ENCODE measurements around the gene IMPA2.

IMPA2 gene

DNA sequence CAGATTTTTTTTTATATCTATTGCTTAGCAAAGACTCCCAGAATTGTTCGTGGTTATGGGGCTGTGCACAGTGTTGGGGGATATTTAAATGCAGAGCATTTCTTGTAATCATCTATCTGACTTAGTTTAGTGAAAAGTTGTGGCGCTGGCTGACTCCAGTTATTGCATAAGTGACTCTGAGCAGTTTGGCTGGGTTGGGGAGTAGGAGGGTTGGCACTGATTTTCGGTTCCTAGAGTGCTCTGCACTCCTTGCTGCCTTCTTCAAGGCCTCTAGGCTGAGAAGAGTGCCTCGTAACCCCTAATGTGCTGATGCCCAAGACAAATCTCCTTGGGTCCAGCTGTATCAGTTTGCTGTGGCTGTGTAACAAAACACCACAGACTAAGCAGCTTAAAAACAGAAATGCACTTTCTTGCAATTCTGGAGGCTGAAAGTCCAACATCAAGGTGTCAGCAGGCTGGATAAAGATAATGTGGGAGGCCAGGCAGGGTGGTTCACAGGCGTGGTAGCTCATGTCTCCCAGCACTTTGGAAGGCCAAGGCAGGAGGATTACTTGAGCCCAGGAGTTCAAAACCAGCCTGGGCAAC is 6.5 kb upstream of the IMPA2 start:
- Histone ChIP-seq H2AK5ac (ENCODE audit: low read length) (no peak overlapping the region), H3K23ac (ENCODE audit: low read length) (no peak overlapping the region), H3K27me3 (ENCODE audit: insufficient read depth, low read length) (no peaks in the 10 kb centered on the region), H3K79me2 (ENCODE audit: control insufficient read depth, insufficient read depth, low read length, poor library complexity) (no peaks in the 10 kb centered on the region), H3K27ac (ENCODE audit: low read depth, low read length) (no peak overlapping the region), H4K8ac (ENCODE audit: low read depth, low read length) (no peak overlapping the region), H3K9me3 (ENCODE audit: insufficient read depth, low read depth, low read length) (no peaks in the 10 kb centered on the region), H3K4me2 (ENCODE audit: low read length) (no peak overlapping the region), H3K14ac (ENCODE audit: low read length) (no peak overlapping the region), H3K79me1 (ENCODE audit: low read length) (no peaks in the 10 kb centered on the region), H2BK5ac (ENCODE audit: low read depth, low read length, poor library complexity) (no peak overlapping the region), H2BK12ac (ENCODE audit: low read length) (no peak overlapping the region), H3K4ac (ENCODE audit: low read depth, low read length) (no peak overlapping the region), H3K18ac (ENCODE audit: low read length) (no peak overlapping the region), H2BK120ac (ENCODE audit: insufficient read depth, low read length, poor library complexity) (no peak overlapping the region), H4K12ac (ENCODE audit: low read depth, low read length) (no peak overlapping the region), H2AFZ (ENCODE audit: insufficient read depth, low read length, poor library complexity) (no peak overlapping the region), H3K4me1 (ENCODE audit: control insufficient read depth in 1 of 2, insufficient read depth in 2 of 2, low read length in 2 of 2) (peaks cover 6 to 7% of the 10 kb centered on the region in 2 experiments), H3K4me3 (ENCODE audit: low read depth, low read length) (no peak overlapping the region), H3K9ac (ENCODE audit: low read length) (no peak overlapping the region), H4K91ac (ENCODE audit: low read depth, low read length) (no peak overlapping the region), H3K36me3 (ENCODE audit: control insufficient read depth in 1 of 2, insufficient read depth in 2 of 2, low read length in 2 of 2) (no peaks in the 10 kb centered on the region)
- WGBS (ENCODE audit: extremely low coverage, insufficient coverage, insufficient read length), result no CpG with 5 or more reads among the region's 5 CpGs
- DNase-seq, result no peak

DNA sequence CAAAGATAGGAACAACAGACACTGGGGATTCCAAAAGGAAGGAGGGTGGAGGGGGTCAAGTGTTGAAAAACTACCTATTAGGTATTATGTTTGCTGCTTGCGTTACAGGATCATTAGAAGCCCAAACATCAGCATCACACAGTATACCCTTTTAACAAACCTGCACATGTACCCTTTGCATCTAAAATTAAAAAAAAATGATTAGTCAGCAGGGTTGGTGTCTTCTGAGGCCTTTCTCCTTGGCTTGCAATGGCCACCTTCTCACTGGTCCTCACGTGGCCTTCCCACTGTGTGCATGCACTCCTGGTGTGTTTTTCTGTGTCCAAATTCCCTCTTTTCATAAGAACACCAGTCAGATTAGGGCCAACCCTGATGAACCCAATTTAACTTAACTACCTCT is 5.6 kb upstream of the IMPA2 start:
- no peaks in the 10 kb centered on the region for H3K27me3 ChIP-seq (ENCODE audit: insufficient read depth, low read length)
- no peaks in the 10 kb centered on the region for H3K36me3 ChIP-seq (ENCODE audit: control insufficient read depth in 1 of 2, insufficient read depth in 2 of 2, low read length in 2 of 2)
- no peak overlapping the region for H2AFZ ChIP-seq (ENCODE audit: insufficient read depth, low read length, poor library complexity)
- H4K91ac ChIP-seq (ENCODE audit: low read depth, low read length), result no peak overlapping the region
- H2BK12ac ChIP-seq (ENCODE audit: low read length), result no peak overlapping the region
- H3K4ac ChIP-seq (ENCODE audit: low read depth, low read length), result no peak overlapping the region
- WGBS (ENCODE audit: extremely low coverage, insufficient coverage, insufficient read length), result no CpG with 5 or more reads among the region's 2 CpGs
- no peak overlapping the region for H3K18ac ChIP-seq (ENCODE audit: low read length)
- H3K23ac ChIP-seq (ENCODE audit: low read length), result no peak overlapping the region
- peaks cover 5% of the 10 kb centered on the region for H3K79me1 ChIP-seq (ENCODE audit: low read length)
- no peaks in the 10 kb centered on the region for H3K9me3 ChIP-seq (ENCODE audit: insufficient read depth, low read depth, low read length)
- H2BK5ac ChIP-seq (ENCODE audit: low read depth, low read length, poor library complexity), result no peak overlapping the region
- H3K9ac ChIP-seq (ENCODE audit: low read length), result no peak overlapping the region
- no peak overlapping the region for H3K4me3 ChIP-seq (ENCODE audit: low read depth, low read length)
- no peak overlapping the region for H4K12ac ChIP-seq (ENCODE audit: low read depth, low read length)
- H2BK120ac ChIP-seq (ENCODE audit: insufficient read depth, low read length, poor library complexity), result no peak overlapping the region
- H3K4me2 ChIP-seq (ENCODE audit: low read length), result no peak overlapping the region
- H3K4me1 ChIP-seq (ENCODE audit: control insufficient read depth in 1 of 2, insufficient read depth in 2 of 2, low read length in 2 of 2), result peaks cover 7 to 8% of the 10 kb centered on the region in 2 experiments
- no peak overlapping the region for H2AK5ac ChIP-seq (ENCODE audit: low read length)
- H3K14ac ChIP-seq (ENCODE audit: low read length), result no peak overlapping the region
- DNase-seq, result no peak
- H4K8ac ChIP-seq (ENCODE audit: low read depth, low read length), result no peak overlapping the region
- peaks cover 2% of the 10 kb centered on the region for H3K79me2 ChIP-seq (ENCODE audit: control insufficient read depth, insufficient read depth, low read length, poor library complexity)
- H3K27ac ChIP-seq (ENCODE audit: low read depth, low read length), result no peak overlapping the region

DNA sequence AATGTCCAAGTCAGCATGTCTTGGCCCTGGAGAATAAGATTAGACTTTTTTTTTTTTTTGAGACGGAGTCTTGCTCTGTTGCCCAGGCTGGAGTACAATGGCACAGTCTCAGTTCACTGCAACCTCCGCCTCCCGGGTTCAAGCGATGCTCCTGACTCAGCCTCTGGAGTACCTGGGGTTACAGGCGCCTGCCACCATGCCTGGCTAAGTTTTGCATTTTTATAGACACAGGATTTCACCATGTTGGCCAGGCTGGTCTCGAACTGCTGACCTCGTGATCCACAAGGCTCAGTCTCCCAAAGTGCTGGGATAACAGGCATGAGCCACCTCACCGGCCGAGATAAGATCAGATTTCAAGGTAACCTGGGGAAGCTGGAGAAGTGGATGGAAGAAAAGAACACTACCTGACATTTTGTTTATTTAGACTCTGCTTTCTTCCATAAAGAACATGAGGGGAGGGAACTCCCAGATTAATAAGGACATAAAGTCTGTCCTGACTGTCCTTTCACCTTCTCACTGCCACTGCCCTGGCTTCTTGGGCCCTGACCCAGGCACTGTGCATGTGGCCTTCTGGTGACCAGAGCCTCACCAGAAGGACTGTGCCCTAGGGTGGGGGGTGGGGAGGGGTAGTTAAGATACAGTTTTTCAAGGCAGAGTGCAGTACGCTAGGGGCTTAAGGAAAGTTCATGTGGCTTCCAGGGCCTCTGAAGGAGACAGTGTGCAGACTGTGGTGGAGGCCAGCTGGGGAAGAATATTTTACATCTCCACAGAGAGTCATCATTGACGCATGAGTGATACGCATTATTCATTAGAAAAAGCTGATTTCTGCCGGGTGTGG is 4.8 kb upstream of the IMPA2 start:
- Histone ChIP-seq H3K9ac (ENCODE audit: low read length) (no peak overlapping the region), H3K4me2 (ENCODE audit: low read length) (no peak overlapping the region), H3K9me3 (ENCODE audit: insufficient read depth, low read depth, low read length) (no peaks in the 10 kb centered on the region), H3K4me1 (ENCODE audit: control insufficient read depth in 1 of 2, insufficient read depth in 2 of 2, low read length in 2 of 2) (peaks cover 7 to 8% of the 10 kb centered on the region in 2 experiments), H3K23ac (ENCODE audit: low read length) (no peak overlapping the region), H3K36me3 (ENCODE audit: control insufficient read depth in 1 of 2, insufficient read depth in 2 of 2, low read length in 2 of 2) (no peaks in the 10 kb centered on the region), H4K91ac (ENCODE audit: low read depth, low read length) (no peak overlapping the region), H2BK5ac (ENCODE audit: low read depth, low read length, poor library complexity) (no peak overlapping the region), H3K4ac (ENCODE audit: low read depth, low read length) (no peak overlapping the region), H3K27me3 (ENCODE audit: insufficient read depth, low read length) (no peaks in the 10 kb centered on the region), H3K14ac (ENCODE audit: low read length) (no peak overlapping the region), H3K27ac (ENCODE audit: low read depth, low read length) (no peak overlapping the region), H3K18ac (ENCODE audit: low read length) (no peak overlapping the region), H2BK12ac (ENCODE audit: low read length) (no peak overlapping the region), H3K4me3 (ENCODE audit: low read depth, low read length) (no peak overlapping the region), H2AFZ (ENCODE audit: insufficient read depth, low read length, poor library complexity) (no peak overlapping the region), H3K79me1 (ENCODE audit: low read length) (peaks cover 7% of the 10 kb centered on the region), H3K79me2 (ENCODE audit: control insufficient read depth, insufficient read depth, low read length, poor library complexity) (peaks cover 2% of the 10 kb centered on the region), H4K12ac (ENCODE audit: low read depth, low read length) (no peak overlapping the region), H2AK5ac (ENCODE audit: low read length) (no peak overlapping the region), H2BK120ac (ENCODE audit: insufficient read depth, low read length, poor library complexity) (no peak overlapping the region), H4K8ac (ENCODE audit: low read depth, low read length) (no peak overlapping the region)
- no CpG with 5 or more reads among the region's 13 CpGs for WGBS (ENCODE audit: extremely low coverage, insufficient coverage, insufficient read length)
- peak; percentile 55 to 58 for DNase-seq

DNA sequence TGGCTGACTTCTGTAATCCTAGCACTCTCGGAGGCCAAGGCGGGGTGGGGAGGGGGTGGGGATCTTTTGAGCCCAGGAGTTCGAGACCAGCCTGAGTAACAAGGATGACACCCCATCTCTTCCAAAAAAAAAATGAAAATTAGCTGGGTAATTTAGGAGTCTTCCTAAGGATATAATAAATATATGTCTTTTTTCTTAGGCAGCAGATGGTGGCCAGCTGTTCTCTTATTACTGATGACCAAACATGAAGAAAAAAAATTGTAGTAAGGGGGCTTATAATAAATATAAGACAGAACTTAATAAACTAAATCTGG is 4.2 kb upstream of the IMPA2 start:
- no peak for DNase-seq
- Histone ChIP-seq H3K23ac (ENCODE audit: low read length) (no peak overlapping the region), H3K9ac (ENCODE audit: low read length) (no peak overlapping the region), H3K9me3 (ENCODE audit: insufficient read depth, low read depth, low read length) (no peaks in the 10 kb centered on the region), H4K12ac (ENCODE audit: low read depth, low read length) (no peak overlapping the region), H3K4me2 (ENCODE audit: low read length) (no peak overlapping the region), H2AFZ (ENCODE audit: insufficient read depth, low read length, poor library complexity) (no peak overlapping the region), H3K79me1 (ENCODE audit: low read length) (peaks cover 10% of the 10 kb centered on the region), H4K91ac (ENCODE audit: low read depth, low read length) (no peak overlapping the region), H2AK5ac (ENCODE audit: low read length) (no peak overlapping the region), H3K27ac (ENCODE audit: low read depth, low read length) (no peak overlapping the region), H3K14ac (ENCODE audit: low read length) (no peak overlapping the region), H3K4me1 (ENCODE audit: control insufficient read depth in 1 of 2, insufficient read depth in 2 of 2, low read length in 2 of 2) (peaks cover 7 to 8% of the 10 kb centered on the region in 2 experiments), H3K18ac (ENCODE audit: low read length) (no peak overlapping the region), H3K36me3 (ENCODE audit: control insufficient read depth in 1 of 2, insufficient read depth in 2 of 2, low read length in 2 of 2) (no peaks in the 10 kb centered on the region), H3K4ac (ENCODE audit: low read depth, low read length) (no peak overlapping the region), H4K8ac (ENCODE audit: low read depth, low read length) (no peak overlapping the region), H2BK12ac (ENCODE audit: low read length) (no peak overlapping the region), H2BK5ac (ENCODE audit: low read depth, low read length, poor library complexity) (no peak overlapping the region), H2BK120ac (ENCODE audit: insufficient read depth, low read length, poor library complexity) (no peak overlapping the region), H3K27me3 (ENCODE audit: insufficient read depth, low read length) (no peaks in the 10 kb centered on the region), H3K79me2 (ENCODE audit: control insufficient read depth, insufficient read depth, low read length, poor library complexity) (peaks cover 4% of the 10 kb centered on the region), H3K4me3 (ENCODE audit: low read depth, low read length) (no peak overlapping the region)
- no CpG with 5 or more reads among the region's 3 CpGs for WGBS (ENCODE audit: extremely low coverage, insufficient coverage, insufficient read length)
